ENCODE data around the gene SLC33A1. TPM values are rescaled to one million over a fixed set of nuclear protein-coding genes. Genes with fewer than 3 reads are reported as not detected.
"Not testable (repeated sequence)": the region's sequence is repeated elsewhere in the genome, so short reads cannot be mapped to it uniquely, and the experiment has no call there.

The SLC33A1 gene
- total and polyA plus RNA-seq, 7 donors = 4.2 to 10.2 (median 7.5) TPM

GRCh38 chr3:155843569-155843968 is 10.7 kb downstream of the SLC33A1 start:
- ATAC-seq = no peak
- Histone ChIP-seq H3K36me3 (ENCODE audit: insufficient read depth in 1 of 2, low read depth in 1 of 2) (peaks cover 0 to 4% of the 10 kb centered on the region in 2 donors), H3K4me3 (no peak overlapping the region), H3K27me3 (ENCODE audit: insufficient read depth in 3 of 3, low read length in 2 of 3) (no peaks in the 10 kb centered on the region), H3K9me3 (no peaks in the 10 kb centered on the region), H3K27ac (no peak overlapping the region), H3K4me1 (peaks cover 13% of the 10 kb centered on the region)
- intact Hi-C loops (cut with DNase I) = no loop called here
- DNase-seq = no peak
- 44 to 77% (median 55%) methylated on average over 1 of the region's 1 CpG for WGBS, 3 donors
- TF ChIP-seq, protein P1, sequence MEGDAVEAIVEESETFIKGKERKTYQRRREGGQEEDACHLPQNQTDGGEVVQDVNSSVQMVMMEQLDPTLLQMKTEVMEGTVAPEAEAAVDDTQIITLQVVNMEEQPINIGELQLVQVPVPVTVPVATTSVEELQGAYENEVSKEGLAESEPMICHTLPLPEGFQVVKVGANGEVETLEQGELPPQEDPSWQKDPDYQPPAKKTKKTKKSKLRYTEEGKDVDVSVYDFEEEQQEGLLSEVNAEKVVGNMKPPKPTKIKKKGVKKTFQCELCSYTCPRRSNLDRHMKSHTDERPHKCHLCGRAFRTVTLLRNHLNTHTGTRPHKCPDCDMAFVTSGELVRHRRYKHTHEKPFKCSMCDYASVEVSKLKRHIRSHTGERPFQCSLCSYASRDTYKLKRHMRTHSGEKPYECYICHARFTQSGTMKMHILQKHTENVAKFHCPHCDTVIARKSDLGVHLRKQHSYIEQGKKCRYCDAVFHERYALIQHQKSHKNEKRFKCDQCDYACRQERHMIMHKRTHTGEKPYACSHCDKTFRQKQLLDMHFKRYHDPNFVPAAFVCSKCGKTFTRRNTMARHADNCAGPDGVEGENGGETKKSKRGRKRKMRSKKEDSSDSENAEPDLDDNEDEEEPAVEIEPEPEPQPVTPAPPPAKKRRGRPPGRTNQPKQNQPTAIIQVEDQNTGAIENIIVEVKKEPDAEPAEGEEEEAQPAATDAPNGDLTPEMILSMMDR (IDR thresholded peaks at IDR 0.05) = no peak

- ATAC-seq = no peak
- no peaks in the 10 kb centered on the region for H3K9me3 ChIP-seq
- no peak overlapping the region for H3K27ac ChIP-seq
- no peaks in the 10 kb centered on the region for H3K4me1 ChIP-seq
- intact Hi-C loops (cut with DNase I) = no loop called here
- TF ChIP-seq, protein P1 (IDR thresholded peaks at IDR 0.05) = no peak
- WGBS, 3 donors = 82 to 95% (median 86%) methylated on average over 9 of the region's 9 CpGs
- DNase-seq = no peak
- H3K36me3 ChIP-seq (ENCODE audit: insufficient read depth in 1 of 2, low read depth in 1 of 2) = peaks cover 0 to 18% of the 10 kb centered on the region in 2 donors
- H3K4me3 ChIP-seq = no peak overlapping the region
- H3K27me3 ChIP-seq (ENCODE audit: insufficient read depth in 3 of 3, low read length in 2 of 3) = no peaks in the 10 kb centered on the region
These were observed 18.7 kb downstream of the SLC33A1 start for GRCh38 chr3:155835341-155836071.

- H3K4me1 ChIP-seq; intact Hi-C loops (cut with DNase I); H3K27me3 ChIP-seq (ENCODE audit: insufficient read depth in 3 of 3, low read length in 2 of 3); DNase-seq; H3K27ac ChIP-seq; ATAC-seq; H3K9me3 ChIP-seq; H3K4me3 ChIP-seq: not testable (repeated sequence)
- 97 to 98% (median 98%) methylated on average over 13 of the region's 13 CpGs for WGBS, 3 donors
- peaks cover 3 to 51% of the 10 kb centered on the region in 2 donors for H3K36me3 ChIP-seq (ENCODE audit: insufficient read depth in 1 of 2, low read depth in 1 of 2)
These were observed 25.6 kb downstream of the SLC33A1 start for GRCh38 chr3:155828490-155829098.

- Histone ChIP-seq H3K27ac (no peak overlapping the region), H3K4me1 (no peaks in the 10 kb centered on the region), H3K27me3 (ENCODE audit: insufficient read depth in 3 of 3, low read length in 2 of 3) (no peaks in the 10 kb centered on the region), H3K9me3 (no peaks in the 10 kb centered on the region), H3K4me3 (no peak overlapping the region), H3K36me3 (ENCODE audit: insufficient read depth in 1 of 2, low read depth in 1 of 2) (peaks cover 0 to 4% of the 10 kb centered on the region in 2 donors)
- no peak for ATAC-seq
- TF ChIP-seq, protein P1 (IDR thresholded peaks at IDR 0.05) = no peak
- no peak for DNase-seq
- intact Hi-C loops (cut with DNase I) = no loop called here
These were observed 39.1 kb downstream of the SLC33A1 start for GRCh38 chr3:155815030-155815545.

GRCh38 chr3:155813224-155813623 is 41.0 kb downstream of the SLC33A1 start:
- DNase-seq; H3K9me3 ChIP-seq; H3K27me3 ChIP-seq (ENCODE audit: insufficient read depth in 3 of 3, low read length in 2 of 3); H3K36me3 ChIP-seq (ENCODE audit: insufficient read depth in 1 of 2, low read depth in 1 of 2); intact Hi-C loops (cut with DNase I); H3K27ac ChIP-seq; H3K4me1 ChIP-seq; H3K4me3 ChIP-seq; ATAC-seq: not testable (repeated sequence)
